Measurements from ENCODE around the gene RAB8A.
A peak's percentile ranks its signal among the peaks of the same experiment; 100 is the strongest.
"Not testable (repeated sequence)": the region's sequence is repeated elsewhere in the genome, so short reads cannot be mapped to it uniquely, and the experiment has no call there.

RAB8A gene

DNA sequence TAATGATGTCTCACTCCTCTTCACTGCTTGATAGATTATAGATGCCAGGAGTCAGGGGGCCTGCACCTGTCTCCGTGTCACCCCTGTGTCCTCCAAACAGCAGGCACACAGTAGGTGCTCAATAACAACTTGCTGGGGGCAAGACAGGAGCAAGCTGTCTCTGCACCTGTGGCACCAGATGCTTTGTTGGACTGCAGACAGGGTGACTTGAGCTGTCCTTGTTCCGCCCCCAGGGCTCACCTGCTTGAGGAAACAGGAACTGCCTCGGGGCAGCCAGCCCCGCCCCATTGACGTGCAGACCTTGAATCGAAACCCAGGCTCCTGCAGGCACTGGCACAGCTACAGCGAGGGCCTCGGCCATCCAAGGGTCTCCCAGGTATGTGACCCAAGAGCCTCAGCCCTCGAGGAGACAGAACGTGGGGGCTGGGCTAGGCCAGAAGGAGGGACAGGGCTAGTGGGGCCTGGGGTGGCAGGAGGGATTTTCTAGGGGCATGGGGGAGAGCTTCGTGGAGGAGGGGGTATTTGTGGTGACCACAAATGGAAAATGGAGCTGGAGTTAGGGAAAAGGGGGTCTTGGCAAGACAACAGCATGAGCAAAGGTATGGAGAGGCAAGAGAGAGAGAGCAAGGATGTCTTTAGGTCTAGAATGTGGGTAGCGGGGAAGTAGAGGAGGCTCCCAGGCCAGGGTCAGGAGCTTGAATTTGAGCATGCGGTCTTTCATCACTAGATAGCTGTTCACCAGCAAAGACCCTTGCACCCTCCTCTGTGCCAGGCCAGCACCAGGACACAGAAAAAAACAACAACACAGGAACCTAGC, 31.9 kb downstream of the RAB8A start, which contains the start of gene HSH2D:
Gene HSH2D, plus strand, starts transcription at position 287 of the 817 bp plus-strand sequence. CDS start 5,066 bp downstream, outside the sequence.
- peak; percentile 80 to 90 for DNase-seq

DNA sequence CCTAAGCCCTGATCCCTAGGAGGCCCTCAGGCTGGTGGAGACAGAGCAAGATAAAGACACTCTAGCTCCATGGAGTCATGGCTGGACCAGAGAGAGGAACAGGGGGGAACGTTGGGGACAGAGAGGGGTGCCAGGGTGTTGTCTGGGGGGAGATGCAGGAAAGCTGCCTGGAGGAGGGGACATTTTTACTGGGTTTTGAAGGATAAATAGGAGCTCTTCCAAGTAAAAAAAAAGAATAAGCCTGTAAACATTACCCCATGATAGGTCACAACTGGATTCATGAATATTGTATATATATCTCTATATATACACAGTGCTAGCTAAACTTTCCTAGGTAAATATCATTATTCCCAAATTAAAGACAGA, 32.5 kb downstream of the RAB8A start:
- DNase-seq: no peak

DNA sequence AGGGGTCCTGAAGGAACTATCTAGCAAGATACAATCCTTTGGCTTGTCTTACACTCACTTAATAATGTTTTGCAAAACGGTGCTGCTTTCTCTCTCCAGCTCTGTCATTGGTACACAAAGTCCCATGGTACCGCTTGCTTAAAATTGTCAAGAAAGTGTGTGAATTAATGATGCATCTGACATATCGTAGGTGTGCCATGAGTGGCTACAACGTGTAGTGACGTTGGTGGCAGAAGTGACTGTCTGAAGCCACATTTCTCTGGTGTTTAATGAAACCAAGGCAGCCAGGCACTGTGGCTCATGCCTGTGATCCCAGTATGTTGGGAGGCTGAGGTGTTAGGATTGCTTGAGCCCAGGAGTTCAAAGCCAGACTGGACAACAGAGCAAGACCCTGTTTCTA, 34.4 kb downstream of the RAB8A start:
- no peak for DNase-seq

DNA sequence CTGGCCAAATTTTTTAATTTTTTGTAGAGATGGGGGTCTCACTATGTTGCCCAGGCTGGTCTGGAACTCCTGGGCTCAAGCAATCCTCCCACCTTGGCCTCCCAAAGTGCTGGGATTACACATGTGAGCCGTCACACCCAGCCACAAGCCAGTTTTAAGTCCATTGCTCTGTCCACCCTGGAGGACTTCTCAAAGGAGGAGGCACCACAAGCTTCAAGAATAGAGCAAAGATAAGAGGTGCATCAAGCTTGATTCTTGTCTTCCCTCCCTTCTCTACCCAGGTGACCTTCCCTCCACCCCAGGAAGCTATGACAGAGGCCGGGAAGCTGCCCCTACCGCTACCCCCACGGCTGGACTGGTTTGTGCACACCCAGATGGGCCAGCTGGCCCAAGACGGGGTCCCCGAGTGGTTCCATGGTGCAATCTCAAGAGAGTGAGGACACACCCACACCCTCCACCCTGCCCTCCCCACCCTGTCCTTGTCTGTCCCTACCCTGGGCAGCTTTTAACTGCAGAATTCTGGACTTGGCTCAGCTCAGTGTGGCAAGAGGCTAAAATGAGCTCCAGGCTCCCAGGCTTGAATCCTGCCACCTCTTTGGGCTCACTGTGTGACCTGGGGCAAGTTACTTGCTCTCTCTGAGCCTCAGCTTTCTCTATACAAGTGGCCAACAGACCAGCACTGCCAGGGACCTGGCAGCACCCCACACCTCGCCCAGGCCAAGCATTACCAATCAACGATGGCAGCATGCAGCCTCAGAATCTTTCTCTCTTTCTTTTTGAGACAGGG, 36.9 kb downstream of the RAB8A start:
- DNase-seq: no peak

DNA sequence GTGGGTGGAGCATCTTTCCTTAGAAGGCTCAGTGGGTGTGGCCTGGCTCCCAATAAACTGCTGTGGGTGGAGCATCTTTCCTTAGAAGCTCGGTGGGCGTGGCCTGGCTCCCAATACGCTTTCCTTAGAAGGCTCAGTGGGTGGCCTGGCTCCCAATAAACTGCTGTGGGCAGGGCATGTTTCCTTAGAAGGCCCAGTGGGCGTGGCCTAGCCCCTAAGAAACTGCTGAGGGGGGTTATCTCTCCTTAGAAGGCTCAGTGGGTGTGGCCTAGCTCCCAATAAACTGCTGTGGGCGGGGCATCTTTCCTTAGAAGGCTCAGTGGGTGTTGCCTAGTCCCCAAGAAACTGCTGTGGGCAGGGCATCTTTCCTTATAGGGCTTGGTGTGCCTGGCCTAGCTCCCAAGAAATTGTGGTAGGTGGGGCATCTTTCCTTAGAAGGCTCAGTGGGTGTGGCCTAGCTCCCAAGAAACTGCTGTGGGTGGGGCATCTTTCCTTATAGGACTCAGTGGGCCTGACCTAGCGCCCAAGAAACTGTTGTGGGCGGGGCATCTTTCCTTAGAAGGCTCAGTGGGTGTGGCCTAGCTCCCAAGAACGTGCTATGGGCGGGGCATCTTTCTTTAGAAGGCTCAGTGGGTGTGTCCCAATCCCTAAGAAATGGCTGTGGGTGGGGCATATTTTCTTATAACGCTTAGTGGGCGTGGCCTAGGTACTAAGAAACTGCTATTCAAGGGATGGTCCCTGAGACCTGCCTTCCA, 42.1 kb downstream of the RAB8A start:
- no peak for DNase-seq

DNA sequence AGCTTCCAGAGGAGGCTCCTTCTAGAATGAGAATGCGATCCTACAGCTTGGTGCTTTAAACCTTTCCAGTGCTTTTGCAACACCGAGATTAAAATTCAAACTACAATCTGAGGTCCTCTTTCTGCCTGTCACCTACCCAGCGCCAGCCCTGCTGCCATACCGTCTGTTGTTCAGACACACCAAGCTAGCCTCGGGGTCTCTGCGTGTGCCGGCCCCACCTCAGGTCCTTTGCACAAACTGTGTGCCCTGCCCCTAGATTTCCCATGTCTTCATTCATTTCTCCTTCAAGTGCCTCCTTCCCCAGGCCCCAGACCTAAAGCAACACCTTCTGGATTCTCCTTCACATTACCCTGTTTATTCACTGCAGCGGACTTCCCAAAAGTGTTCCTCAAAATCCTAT, 42.9 kb downstream of the RAB8A start:
- no peak for DNase-seq

DNA sequence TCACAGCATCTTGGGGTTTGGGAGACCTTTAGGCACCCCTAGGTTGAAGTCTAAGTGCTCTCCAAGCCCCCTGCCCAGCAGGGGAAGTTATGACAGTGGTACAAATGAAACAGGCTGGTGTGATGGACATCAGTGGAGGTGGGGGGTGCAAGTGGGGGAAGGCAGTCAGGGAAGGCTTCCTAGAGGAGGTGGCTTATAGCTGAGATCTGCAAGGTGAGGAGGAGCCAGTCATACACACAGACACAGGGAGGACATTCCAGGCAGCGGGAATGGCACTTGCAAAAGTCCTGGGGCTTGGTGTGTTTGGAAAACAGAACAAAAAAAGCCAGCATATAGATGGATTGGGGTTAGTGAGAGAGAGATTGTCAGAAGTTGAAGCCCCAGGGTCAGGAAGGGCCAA, 43.4 kb downstream of the RAB8A start:
- no peak for DNase-seq

DNA sequence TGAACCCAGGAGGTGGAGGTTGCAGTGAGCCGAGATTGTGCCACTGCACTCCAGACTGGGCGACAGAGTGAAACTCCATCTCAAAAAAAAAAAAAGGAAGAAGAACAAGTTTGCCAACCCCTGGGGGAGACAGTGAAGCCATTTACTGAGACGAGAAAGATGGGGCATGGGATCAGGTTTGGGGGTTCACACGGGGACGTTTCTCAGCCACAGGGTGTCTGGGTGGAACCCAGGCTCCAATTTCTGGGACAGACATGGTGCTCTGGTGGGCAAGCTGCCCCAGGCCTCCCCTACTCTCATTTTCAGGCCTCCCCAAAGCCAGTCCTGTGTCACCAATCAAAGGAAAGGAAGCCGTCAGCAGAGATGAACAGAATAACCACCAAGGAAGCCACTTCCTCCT, 45.2 kb downstream of the RAB8A start:
- no peak for DNase-seq

DNA sequence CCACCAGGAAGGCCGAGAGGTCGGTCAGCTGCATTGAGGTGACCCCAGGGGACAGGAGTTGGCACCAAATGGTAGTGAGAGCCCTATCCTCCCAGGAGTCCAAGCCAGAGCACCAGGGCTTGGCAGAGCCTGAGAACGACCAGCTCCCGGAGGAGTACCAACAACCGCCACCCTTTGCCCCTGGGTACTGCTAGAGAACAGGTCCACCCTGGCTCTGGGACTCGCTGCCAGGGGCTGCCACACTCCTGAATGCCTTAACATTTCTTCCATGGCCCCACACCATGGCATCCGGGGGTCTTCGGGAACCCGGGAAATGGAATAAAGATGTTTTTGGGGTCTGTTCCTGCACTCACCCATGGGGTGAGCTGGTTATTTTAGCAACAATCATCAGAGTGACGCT, 45.9 kb downstream of the RAB8A start:
- DNase-seq: no peak

DNA sequence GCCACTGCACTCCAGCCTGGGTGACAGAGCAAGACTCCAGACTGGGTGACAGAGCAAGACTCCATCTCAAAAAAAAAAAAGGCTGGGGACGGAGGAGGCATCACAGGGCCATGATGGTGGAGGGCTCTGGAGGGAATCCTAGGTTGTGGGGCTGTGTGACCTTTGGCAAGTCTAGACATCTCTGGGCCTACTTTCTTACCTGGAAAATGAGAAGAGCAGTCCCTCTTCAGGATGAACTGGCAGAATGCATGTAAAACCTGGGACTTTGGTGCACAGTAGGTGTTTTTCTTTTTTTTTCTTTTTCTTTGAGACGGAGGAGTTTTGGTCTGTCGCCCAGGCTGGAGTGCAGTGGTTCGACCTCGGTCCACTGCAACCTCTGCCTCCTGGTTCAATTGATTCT, 48.0 kb downstream of the RAB8A start:
- DNase-seq: no peak

DNA sequence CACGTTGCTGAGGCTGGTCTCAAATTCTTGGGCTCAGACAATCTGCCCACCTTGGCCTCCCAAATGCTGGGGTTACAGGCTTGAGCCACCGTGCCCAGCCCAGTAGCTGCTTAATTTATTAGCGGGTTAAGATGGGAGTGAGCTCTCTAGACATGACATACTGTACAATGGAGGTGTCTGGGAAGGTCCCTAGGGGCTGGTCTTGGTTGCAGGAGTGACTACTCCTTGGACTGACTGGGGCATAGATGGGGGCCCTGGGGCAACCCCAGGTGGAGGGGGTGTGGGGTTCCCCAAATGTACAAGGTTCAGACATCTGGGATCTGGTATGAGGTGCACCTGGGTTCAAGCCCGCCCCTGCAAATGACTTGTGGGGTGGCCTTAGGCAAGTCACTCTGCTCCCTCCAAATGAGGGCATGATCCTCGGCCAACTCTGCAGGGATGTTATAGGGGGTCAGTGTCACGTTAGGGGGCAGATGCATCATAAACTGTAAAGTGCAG, 48.8 kb downstream of the RAB8A start:
- no peak for DNase-seq

DNA sequence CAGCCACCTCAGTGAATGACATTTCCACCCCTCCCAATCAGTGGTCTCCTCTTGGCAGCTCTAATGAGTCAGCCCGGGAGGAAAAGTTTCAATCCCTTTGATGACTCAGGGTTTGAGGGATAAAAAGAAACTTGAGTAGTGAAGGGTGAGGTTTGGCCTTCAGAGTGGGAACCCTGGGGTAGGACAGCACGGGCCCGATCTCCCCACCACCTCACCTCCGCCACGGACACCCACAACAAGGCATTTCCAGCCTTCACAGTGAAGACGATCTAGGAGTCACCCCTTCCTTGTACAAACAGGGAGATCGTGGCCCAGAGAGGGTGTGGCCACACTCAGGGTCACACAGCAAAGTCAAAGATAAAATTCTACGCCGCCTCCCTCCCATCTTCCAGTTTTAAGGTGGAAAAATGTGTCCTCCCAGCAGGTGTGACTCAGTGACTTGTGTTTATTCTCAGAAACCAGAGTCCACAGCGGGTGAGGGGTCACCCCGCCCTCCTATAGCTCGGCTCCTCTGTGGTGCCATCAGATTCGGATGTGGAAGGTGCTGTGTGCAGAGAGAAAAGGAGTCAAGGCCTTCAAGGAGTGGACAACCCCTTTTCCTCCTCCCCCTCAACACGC, 49.4 kb downstream of the RAB8A start:
- DNase-seq: no peak

DNA sequence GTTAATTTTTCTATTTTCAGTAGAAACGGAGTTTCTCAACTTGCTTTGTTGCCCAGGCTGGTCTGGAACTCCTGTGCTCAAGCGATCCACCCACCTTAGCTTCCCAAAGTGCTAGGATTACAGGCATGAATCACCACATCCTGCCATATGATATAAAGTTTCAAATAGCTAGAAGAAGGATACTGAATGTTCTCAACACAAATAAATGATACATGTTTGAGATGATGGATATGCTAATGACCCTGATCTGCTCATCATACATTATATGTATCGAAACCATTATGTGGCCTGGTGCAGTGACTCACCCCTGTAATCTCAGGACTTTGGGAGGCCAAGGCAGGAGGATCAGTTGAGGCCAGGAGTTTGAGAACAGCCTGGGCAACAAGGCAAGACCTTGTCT, 50.2 kb downstream of the RAB8A start:
- no peak for DNase-seq

DNA sequence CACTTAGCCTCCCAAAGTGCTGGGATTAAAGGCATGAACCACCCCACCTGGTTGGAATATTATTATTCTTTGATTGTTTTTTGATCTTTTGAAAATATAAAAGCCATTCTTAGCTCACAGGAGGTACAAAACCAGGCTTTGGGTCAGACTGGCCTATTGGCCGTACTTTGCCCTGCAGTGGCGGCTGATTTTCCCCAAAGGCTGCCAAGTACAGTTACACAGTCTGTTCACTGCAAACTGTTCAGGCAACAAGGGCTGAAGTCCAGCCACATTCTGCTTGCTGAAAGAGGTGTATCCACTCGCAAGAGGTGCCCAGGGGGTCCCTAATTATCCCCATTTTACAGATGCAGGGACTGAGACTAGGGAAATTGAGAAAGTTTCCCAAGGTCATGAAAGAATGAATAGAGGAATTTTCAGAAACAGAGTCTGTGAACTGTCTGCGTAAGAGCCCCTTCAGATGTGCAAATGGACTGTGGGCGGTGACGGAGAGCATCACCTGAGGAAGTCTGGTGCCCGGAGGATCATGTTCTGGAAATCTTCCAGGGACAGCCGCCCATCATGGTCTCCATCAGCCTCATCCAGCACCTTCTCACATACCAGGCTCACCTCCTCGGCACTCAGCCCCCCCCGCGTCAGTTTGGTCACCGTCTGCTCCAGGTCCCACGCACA, 52.7 kb downstream of the RAB8A start:
- no peak for DNase-seq

DNA sequence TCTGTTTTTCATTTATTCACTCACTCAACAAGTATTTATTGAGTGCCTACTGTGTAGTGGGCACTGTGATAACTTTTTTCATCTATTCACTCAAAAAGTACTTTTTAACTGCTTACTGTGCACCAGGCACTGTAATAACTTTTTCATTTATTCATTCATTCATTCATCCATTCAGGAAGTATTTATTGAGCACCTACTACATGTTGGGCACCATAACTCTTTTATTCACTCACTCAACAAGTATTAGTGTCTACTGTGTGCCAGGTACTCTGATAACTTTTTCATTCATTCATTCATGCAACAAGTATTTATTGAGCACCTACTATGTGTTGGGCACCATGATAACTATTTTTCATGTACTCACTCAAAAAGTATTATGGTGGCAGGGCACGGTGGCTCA, 54.7 kb downstream of the RAB8A start:
- DNase-seq: no peak

DNA sequence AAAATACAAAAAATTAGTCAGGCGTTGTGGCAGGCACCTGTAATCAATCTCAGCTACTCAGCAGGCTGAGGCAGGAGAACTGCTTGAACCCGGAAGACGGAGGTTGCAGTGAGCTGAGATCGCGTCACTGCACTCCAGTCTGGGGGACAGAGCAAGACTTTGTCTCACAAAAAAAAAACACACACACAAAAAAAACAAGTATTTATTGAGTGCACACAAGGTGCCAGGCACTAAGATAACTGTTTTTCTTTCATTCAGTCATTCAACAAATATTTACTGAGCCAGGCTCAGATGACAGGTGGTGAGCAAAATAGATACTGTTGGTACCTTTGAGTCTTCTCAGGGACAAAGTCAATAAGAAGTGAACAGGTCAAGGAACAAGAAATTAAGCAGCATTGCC, 55.4 kb downstream of the RAB8A start:
- DNase-seq: no peak

DNA sequence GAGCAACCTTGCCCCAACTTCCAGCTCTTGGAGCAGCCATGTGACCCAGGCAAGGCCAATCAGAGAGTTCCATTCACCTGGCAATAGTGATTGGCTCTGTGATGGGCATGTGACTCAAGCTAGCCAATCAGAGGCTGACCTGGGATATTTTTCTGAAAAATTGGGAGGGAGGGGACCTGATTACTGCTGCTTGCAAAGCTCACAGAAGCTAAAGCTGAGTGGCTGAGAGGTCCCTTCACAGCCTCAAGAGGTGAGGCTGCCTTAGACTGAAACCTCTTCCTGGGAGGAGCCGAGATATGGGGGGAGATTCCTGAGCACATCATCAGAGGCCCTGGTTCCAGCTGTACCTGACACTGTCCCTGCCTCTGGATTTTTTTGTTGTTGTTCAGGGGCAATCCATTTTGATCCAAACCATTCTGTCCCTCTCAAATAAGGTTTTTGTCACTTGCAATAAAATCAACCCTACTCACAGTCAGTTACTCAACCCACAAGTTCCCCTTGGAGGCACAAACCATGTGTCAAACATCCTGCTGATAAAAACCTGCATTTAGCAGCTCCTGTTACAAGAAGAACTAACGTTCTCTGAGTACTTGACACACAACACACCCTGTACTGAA, 56.9 kb downstream of the RAB8A start:
- DNase-seq: peak; percentile 30 to 37

DNA sequence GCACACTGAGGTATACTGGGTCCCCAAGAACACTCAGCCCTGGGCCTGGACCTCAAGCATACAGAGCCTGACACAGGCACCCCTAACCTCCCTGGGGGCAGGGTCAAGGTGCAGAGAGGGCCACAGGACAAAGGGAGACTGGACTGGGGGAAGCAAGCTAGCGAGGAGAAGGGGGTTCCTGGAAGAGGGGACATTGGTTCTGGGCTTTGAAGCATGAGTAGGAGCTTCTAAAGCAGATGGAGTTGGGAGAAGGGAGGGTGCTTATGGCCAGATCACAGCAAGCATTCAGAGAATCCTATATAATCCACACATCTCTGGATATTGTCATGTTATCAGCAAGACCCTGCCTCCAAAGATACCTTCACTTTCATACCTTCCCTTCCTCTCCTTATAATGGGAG, 58.4 kb downstream of the RAB8A start:
- no peak for DNase-seq

DNA sequence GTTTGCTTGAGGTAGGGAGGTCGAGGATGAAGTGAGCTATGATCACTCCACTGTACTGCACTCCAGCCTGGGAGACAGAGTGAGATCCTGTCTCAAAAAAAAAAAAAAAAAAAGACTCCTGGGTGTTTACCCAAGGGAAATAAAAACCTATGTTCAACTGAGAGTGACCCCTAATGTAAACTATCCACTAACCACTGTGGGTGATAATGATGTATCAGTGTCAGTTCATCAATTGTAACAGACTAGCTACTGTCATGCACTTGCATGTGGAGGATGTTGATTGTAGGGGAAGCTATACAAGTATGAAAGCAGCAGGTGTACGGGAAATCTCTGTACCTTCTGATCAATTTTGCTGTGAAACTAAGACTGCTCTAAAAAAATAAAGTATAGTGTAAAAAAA, 64.3 kb downstream of the RAB8A start:
- no peak for DNase-seq

DNA sequence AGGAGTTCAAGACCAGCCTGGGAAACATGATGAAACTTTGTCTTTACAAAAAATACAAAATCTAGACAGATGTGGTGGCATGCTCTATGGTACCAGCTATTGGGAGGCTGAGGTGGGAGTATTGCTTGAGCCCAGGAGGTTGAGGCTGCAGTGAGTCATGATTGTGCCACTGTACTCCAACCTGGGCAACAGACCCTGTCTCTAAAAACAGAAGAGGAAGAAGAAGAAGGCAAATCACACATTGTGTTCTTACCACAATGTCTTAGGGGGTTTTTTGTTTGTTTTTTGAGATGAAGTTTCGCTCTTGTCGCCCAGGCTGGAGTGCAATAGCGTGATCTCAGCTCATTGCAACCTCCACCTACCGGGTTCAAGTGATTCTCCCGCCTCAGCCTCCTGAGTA, 67.2 kb downstream of the RAB8A start:
- DNase-seq: not testable (repeated sequence)

DNA sequence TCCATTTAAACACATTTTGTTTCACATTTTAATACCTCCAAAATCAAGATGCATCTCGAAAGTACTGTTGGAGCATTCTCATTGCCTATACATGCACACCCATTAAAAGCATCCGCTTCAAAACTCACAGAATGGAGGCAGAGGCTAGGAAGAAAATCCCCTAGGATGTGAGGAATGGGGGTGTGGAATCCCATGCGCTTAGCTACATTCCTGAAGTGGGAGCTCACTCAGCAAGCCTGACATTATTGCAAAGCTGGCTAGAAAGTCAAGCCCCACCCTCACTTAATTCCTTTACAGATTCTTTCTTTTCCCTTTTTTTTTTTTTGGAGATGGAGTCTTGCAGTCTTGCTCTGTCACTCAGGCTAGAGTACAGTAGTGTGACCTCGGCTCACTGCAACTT, 68.9 kb downstream of the RAB8A start:
- no peak for DNase-seq
